Endothelial cell of umbilical vein (primary cell): ENCODE data around the gene KCNG3. TPM values are rescaled to one million over a fixed set of nuclear protein-coding genes. Genes with fewer than 3 reads are reported as not detected.

Source experiments
- BruUV-seq: library from RNA; stranded (reverse); fragments of 400-500 nt; replicated peaks from 2 replicates; lab custom pipeline; 2021; lab: Mats Ljungman, UMichigan
- CTCF ChIA-PET: fragments of 300-600, 350-600 bp; sonication (Branson Sonifier 250); formaldehyde crosslinking; loops from one replicate; lab custom pipeline; 2021; ENCODE audit warnings: antibody characterized with exemption, inconsistent platforms; lab: Charles Lee
- POLR2A ChIA-PET: fragments of 300-600, 350-600 bp; sonication (Branson Sonifier 250); formaldehyde crosslinking; loops from one replicate; lab custom pipeline; 2021; ENCODE audit warnings: antibody characterized with exemption, inconsistent platforms; lab: Charles Lee
- DNase-seq: peaks from one replicate; pipeline ENCODE4 v3.0.0-alpha.2; 2011; ENCODE audit warnings: low read depth, low spot score
- FAIRE-seq: peaks from 2 replicates; lab custom pipeline; 2011; peaks lifted over from hg19 to GRCh38; lab: Jason Lieb, UNC
- H2AFZ ChIP-seq: 2 replicates; pipeline ENCODE4 v1.6.0; 2012; ENCODE audit warnings: low read depth, low read length, control low read depth, inconsistent platforms
- H3K27ac ChIP-seq: 2 replicates; pipeline ENCODE4 v1.5.1; 2011; ENCODE audit warnings: low read depth, mild to moderate bottlenecking, control low read depth, low read length, moderate library complexity; ENCODE audit not compliant: insufficient read depth
- H3K27me3 ChIP-seq, 2 experiments: 2 replicates each; pipeline versions ENCODE4 v1.6.0 to v1.6.1; 2011; ENCODE audit warnings: low read length in 2 of 2, mixed read lengths in 1 of 2; ENCODE audit not compliant: control insufficient read depth in 2 of 2, insufficient read depth in 2 of 2
- H3K36me3 ChIP-seq, 2 experiments: 2 replicates in 1 of 2; 3 replicates in 1 of 2; pipeline ENCODE4 v1.5.1; 2011; ENCODE audit warnings: low read length in 2 of 2, mild to moderate bottlenecking in 1 of 2, moderate library complexity in 1 of 2; ENCODE audit not compliant: control insufficient read depth in 2 of 2, insufficient read depth in 2 of 2; ENCODE audit errors: extremely low read depth in 1 of 2
- H3K4me1 ChIP-seq: 3 replicates; pipeline ENCODE4 v1.5.1; 2011; ENCODE audit warnings: mild to moderate bottlenecking, low read length; ENCODE audit not compliant: control insufficient read depth, insufficient read depth; ENCODE audit errors: extremely low read depth
- H3K4me2 ChIP-seq: 2 replicates; pipeline ENCODE4 v1.6.1; 2011; ENCODE audit warnings: low read length, control low read depth, mixed read lengths; ENCODE audit not compliant: insufficient read depth
- H3K4me3 ChIP-seq, 3 experiments: fragments of 200-600 bp in 1 of 3; sonication (generic), shearing (Covaris generic) in 1 of 3; replicated peaks in 1 of 3; 2 replicates each; pipeline ENCODE4 v1.5.1; 2011 to 2016; ENCODE audit warnings: control low read depth in 3 of 3, low read length in 3 of 3, mild to moderate bottlenecking in 2 of 3, inconsistent platforms in 1 of 3, low read depth in 1 of 3, moderate library complexity in 1 of 3; ENCODE audit not compliant: insufficient read depth in 1 of 3
- H3K79me2 ChIP-seq: 2 replicates; pipeline ENCODE4 v1.6.0; 2012; ENCODE audit warnings: low read length, inconsistent platforms; ENCODE audit not compliant: control insufficient read depth, insufficient read depth
- H3K9ac ChIP-seq: replicated peaks from 2 replicates; pipeline ENCODE3; 2011; ENCODE audit warnings: low read length, control low read depth; ENCODE audit not compliant: insufficient read depth; ENCODE audit errors: extremely low read depth
- H3K9me1 ChIP-seq: replicated peaks from 3 replicates; pipeline ENCODE4 v1.6.0; 2011; ENCODE audit warnings: mild to moderate bottlenecking, low read length; ENCODE audit not compliant: control insufficient read depth, insufficient read depth; ENCODE audit errors: extremely low read depth
- H3K9me3 ChIP-seq: replicated peaks from 2 replicates; pipeline ENCODE4 v1.5.1; 2012; ENCODE audit warnings: low read length, inconsistent platforms; ENCODE audit not compliant: control insufficient read depth, insufficient read depth
- H4K20me1 ChIP-seq: replicated peaks from 2 replicates; pipeline ENCODE3; 2011; ENCODE audit warnings: mild to moderate bottlenecking, low read length; ENCODE audit not compliant: control insufficient read depth, insufficient read depth; ENCODE audit errors: extremely low read depth
- CTCF ChIP-seq, 2 donors: IDR thresholded peaks; 1 replicate in 1 of 2; 2 replicates in 1 of 2; pipeline ENCODE4 v1.5.1; 2011; ENCODE audit warnings: low read length in 2 of 2, mild to moderate bottlenecking in 2 of 2, moderate library complexity in 2 of 2, control low read depth in 1 of 2, inconsistent platforms in 1 of 2, low read depth in 1 of 2; ENCODE audit not compliant: insufficient read depth in 1 of 2; ENCODE audit errors: extremely low read depth in 1 of 2
- EZH2 ChIP-seq: IDR thresholded peaks from 2 replicates; pipeline ENCODE4 v1.6.1; 2012; ENCODE audit warnings: borderline replicate concordance, low read depth, mild to moderate bottlenecking, moderate library complexity, low read length, inconsistent platforms; ENCODE audit not compliant: severe bottlenecking
- FOS ChIP-seq: IDR thresholded peaks from 2 replicates; pipeline ENCODE4 v1.6.1; 2011; ENCODE audit warnings: mild to moderate bottlenecking, low read length, moderate library complexity, borderline replicate concordance; ENCODE audit not compliant: insufficient read depth
- GATA2 ChIP-seq: IDR thresholded peaks from 2 replicates; pipeline ENCODE4 v1.7.0; 2011; ENCODE audit warnings: low read depth, mild to moderate bottlenecking, moderate library complexity, mixed read lengths, low read length; ENCODE audit not compliant: insufficient read length, insufficient read depth
- JUN ChIP-seq: IDR thresholded peaks from 2 replicates; pipeline ENCODE4 v1.6.1; 2011; ENCODE audit warnings: borderline replicate concordance, low read depth; ENCODE audit not compliant: insufficient read length, insufficient read depth
- MYC ChIP-seq: IDR thresholded peaks from one replicate; pipeline ENCODE4 v1.6.1; 2011; ENCODE audit warnings: mild to moderate bottlenecking, low read depth, low read length
- POLR2A ChIP-seq: IDR thresholded peaks from 2 replicates; pipeline ENCODE4 v1.6.1; 2012; ENCODE audit warnings: low read depth, mild to moderate bottlenecking, control low read depth, low read length
- POLR2AphosphoS5 ChIP-seq: IDR thresholded peaks from 2 replicates; pipeline ENCODE4 v1.6.1; 2012; ENCODE audit warnings: low read depth, mild to moderate bottlenecking, control low read depth, low read length, moderate library complexity; ENCODE audit not compliant: insufficient read depth
- dilution Hi-C: fragments of 300-500 bp; cut with MboI; formaldehyde crosslinking; loops from one replicate; pipeline ENCODE4 v1.15.0; 2019; ENCODE audit warnings: low sequenced_read_pairs; ENCODE audit not compliant: extremely low pct_ligation_motif_present
- intact Hi-C: fragments of 100-400 bp; cut with micrococcal nuclease; formaldehyde crosslinking; loops from one replicate; pipeline ENCODE4 v1.10.0; 2022
- polyA plus RNA-seq, 4 experiments: library from polyadenylated mRNA; depleted of rRNA in 3 of 4; stranded (reverse) in 3 of 4; unstranded in 1 of 4; fragments of >200 nt; gene quantifications; 2 replicates each; pipeline versions ENCODE4 v1.2.1 to v1.2.3, GENCODE V29; 2011 to 2012; ENCODE audit warnings: missing spikeins in 1 of 4
- total RNA-seq: library from RNA; stranded (reverse); gene quantifications from 2 replicates; pipeline ENCODE4 v1.2.3, GENCODE V29; 2021
- TF ChIP-seq, protein P1 (sequence below): IDR thresholded peaks from 2 replicates; pipeline ENCODE4 v1.6.1; 2011; ENCODE audit not compliant: insufficient read depth, insufficient read length

Gene KCNG3
- total and polyA plus RNA-seq, 2 donors (not counting 3 experiments of a cell fraction or from before 2014, with no cell fraction given) = 0.15 TPM; not detected in 1

GRCh38 chr2:42519624-42520023 lies 25.8 kb upstream of the KCNG3 start:
- no peaks in the 10 kb centered on the region for H3K9me1 ChIP-seq
- no peaks in the 10 kb centered on the region for H3K4me1 ChIP-seq
- no peak overlapping the region for H3K4me2 ChIP-seq
- CTCF ChIA-PET = no interaction called here
- no peak overlapping the region for H3K9ac ChIP-seq
- H3K27me3 ChIP-seq = no peaks in the 10 kb centered on the region
- H3K4me3 ChIP-seq = no peak overlapping the region
- DNase-seq (no peak), FAIRE-seq (no peak)
- TF ChIP-seq POLR2A (no peak), GATA2 (no peak), EZH2 (no peak), FOS (no peak), POLR2AphosphoS5 (no peak), JUN (no peak), CTCF (IDR thresholded peaks at IDR 0.05; ENCODE audit: extremely low read depth in 1 of 2, insufficient read depth in 1 of 2, low read depth in 1 of 2, low read length in 2 of 2) (no peak), MYC (no peak)
- TF ChIP-seq, protein P1, sequence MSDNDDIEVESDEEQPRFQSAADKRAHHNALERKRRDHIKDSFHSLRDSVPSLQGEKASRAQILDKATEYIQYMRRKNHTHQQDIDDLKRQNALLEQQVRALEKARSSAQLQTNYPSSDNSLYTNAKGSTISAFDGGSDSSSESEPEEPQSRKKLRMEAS = no peak
- dilution Hi-C loops (no loop called here), intact Hi-C loops (no loop called here)
- H4K20me1 ChIP-seq = no peaks in the 10 kb centered on the region
- H3K36me3 ChIP-seq = no peaks in the 10 kb centered on the region
- H2AFZ ChIP-seq = no peak overlapping the region
- H3K27ac ChIP-seq = no peak overlapping the region
- no TSS peak for BruUV-seq
- no peaks in the 10 kb centered on the region for H3K79me2 ChIP-seq
- no peaks in the 10 kb centered on the region for H3K9me3 ChIP-seq
- POLR2A ChIA-PET = no interaction called here
